HG03378 (cell line): ENCODE results near the gene OXSR1.
"Not testable (repeated sequence)": the region's sequence is repeated elsewhere in the genome, so short reads cannot be mapped to it uniquely, and the experiment has no call there.

ENCODE experiments used
- ATAC-seq: cut with Tn5 transposase; IDR thresholded peaks from one replicate; pipeline ENCODE4 v1.9.1; 2021; ENCODE audit warnings: mild to moderate bottlenecking, moderate library complexity; ENCODE audit not compliant: unreplicated experiment

Gene OXSR1

GRCh38 chr3:38265604-38266307 is 100.4 kb downstream of the OXSR1 start, which contains the start of gene SLC22A13:
SLC22A13 (plus strand) TSS chr3:38265812; CDS start chr3:38265861, 49 bp downstream.
- no peak for ATAC-seq

GRCh38 chr3:38266810-38267209 is 101.5 kb downstream of the OXSR1 start:
- ATAC-seq = no peak

GRCh38 chr3:38267662-38268061 is 102.3 kb downstream of the OXSR1 start:
- ATAC-seq = no peak

- ATAC-seq = no peak
These were observed 102.8 kb downstream of the OXSR1 start for GRCh38 chr3:38268087-38268486.

- no peak for ATAC-seq
These were observed 103.2 kb downstream of the OXSR1 start for GRCh38 chr3:38268522-38268921.

- ATAC-seq = no peak
These were observed 105.3 kb downstream of the OXSR1 start for GRCh38 chr3:38270606-38271005.

- ATAC-seq = no peak
These were observed 106.2 kb downstream of the OXSR1 start for GRCh38 chr3:38271553-38271952.

GRCh38 chr3:38274864-38275649 is 109.7 kb downstream of the OXSR1 start:
- no peak for ATAC-seq

GRCh38 chr3:38275658-38276057 is 110.3 kb downstream of the OXSR1 start:
- ATAC-seq = no peak

- ATAC-seq = no peak
These were observed 111.0 kb downstream of the OXSR1 start for GRCh38 chr3:38276081-38276916.

GRCh38 chr3:38276917-38277630 is 111.7 kb downstream of the OXSR1 start:
- ATAC-seq = no peak

- no peak for ATAC-seq
These were observed 113.5 kb downstream of the OXSR1 start for GRCh38 chr3:38278841-38279240.

- ATAC-seq = no peak
These were observed 116.8 kb downstream of the OXSR1 start, which contains the start of gene SLC22A14 for GRCh38 chr3:38281895-38282686. SLC22A14 (plus strand) TSS chr3:38282294; CDS start chr3:38306027, 23,733 bp downstream.

GRCh38 chr3:38283810-38284755 is 118.7 kb downstream of the OXSR1 start:
- ATAC-seq = no peak

- no peak for ATAC-seq
These were observed 119.4 kb downstream of the OXSR1 start for GRCh38 chr3:38284756-38285150.

- not testable (repeated sequence) for ATAC-seq
These were observed 124.2 kb downstream of the OXSR1 start for GRCh38 chr3:38289286-38290217.

GRCh38 chr3:38297053-38297452 is 131.7 kb downstream of the OXSR1 start:
- ATAC-seq = not testable (repeated sequence)

GRCh38 chr3:38297537-38297936 is 132.2 kb downstream of the OXSR1 start:
- no peak for ATAC-seq
